GM12874 (cell line): ENCODE results near the gene MRPL27.

ENCODE experiments used
- TF ChIP-seq, protein P1 (sequence below): IDR thresholded peaks from 2 replicates; pipeline ENCODE4 v1.5.1; 2011; ENCODE audit warnings: low read depth, mild to moderate bottlenecking, control low read depth, low read length, moderate library complexity; ENCODE audit not compliant: insufficient read depth

The MRPL27 gene

GRCh38 chr17:50322271-50322670 is 50.7 kb downstream of the MRPL27 start:
- TF ChIP-seq, protein P1, sequence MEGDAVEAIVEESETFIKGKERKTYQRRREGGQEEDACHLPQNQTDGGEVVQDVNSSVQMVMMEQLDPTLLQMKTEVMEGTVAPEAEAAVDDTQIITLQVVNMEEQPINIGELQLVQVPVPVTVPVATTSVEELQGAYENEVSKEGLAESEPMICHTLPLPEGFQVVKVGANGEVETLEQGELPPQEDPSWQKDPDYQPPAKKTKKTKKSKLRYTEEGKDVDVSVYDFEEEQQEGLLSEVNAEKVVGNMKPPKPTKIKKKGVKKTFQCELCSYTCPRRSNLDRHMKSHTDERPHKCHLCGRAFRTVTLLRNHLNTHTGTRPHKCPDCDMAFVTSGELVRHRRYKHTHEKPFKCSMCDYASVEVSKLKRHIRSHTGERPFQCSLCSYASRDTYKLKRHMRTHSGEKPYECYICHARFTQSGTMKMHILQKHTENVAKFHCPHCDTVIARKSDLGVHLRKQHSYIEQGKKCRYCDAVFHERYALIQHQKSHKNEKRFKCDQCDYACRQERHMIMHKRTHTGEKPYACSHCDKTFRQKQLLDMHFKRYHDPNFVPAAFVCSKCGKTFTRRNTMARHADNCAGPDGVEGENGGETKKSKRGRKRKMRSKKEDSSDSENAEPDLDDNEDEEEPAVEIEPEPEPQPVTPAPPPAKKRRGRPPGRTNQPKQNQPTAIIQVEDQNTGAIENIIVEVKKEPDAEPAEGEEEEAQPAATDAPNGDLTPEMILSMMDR, result no peak

DNA sequence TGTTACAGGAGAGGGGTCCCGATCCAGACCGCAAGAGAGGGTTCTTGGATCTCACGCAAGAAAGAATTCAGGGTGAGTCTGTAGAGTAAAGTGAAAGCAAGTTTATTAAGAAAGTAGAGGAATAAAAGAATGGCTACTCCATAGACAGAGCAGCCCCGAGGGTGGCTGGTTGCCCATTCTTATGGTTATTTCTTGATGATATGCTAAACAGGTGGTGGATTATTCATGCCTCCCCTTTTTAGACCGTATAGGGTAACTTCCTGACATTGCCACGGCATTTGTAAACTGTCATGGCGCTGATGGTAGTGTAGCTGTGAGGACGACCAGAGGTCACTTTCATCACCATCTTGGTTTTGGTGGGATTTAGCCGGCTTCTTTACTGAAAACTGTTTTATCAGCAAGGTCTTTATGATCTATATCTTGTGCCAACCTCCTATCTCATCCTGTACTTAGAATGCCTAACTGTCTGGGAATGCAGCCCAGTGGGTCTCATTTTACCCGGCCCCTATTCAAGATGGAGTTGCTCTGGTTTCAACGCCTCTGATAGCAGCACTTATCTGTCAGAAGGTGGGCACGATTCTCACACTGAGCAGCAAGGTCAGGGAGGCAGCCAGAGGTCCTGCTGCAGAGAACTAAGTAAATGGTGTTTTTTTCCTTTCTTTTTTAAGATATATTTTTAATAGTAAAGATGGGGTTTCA is 53.5 kb downstream of the MRPL27 start:
- TF ChIP-seq, protein P1, result no peak

DNA sequence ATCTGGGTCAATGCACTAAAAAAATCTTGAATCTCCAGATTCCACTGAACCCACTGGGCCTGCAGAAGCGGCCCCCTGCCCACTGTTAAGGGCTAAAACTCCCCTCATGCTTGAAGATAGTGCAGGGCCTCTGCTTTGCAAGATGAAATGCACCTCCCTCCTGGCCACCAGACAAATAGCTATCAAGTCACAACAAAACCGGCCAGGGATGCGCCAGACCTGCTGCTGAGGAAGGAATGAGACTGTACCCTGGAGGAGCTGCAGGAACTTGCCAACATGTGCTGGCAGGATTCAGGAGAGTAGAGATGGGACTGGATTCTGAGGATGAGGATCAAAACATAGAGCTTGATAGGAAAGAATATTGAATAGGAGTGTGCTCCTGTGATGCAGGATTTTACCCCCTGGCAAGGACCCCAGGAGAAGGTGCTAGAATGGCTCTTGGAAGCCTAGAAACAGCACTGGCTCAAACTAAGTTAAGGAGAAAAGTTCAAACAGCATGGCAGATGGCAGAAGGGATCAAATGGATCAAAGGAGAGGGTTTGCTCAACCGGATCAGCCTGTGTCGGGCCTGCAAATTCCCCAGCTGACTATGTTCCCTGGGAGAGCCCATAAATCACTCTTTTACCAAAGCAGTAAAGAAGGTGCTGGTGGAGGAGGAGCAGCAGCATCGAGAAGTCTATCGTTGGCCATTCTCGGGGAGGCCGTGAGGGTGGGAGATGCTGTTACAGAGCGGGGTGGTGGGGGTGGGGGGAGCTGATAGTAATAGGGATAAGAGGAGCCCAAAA is 54.3 kb downstream of the MRPL27 start:
- TF ChIP-seq, protein P1, result no peak
